ENCODE data around the gene MLLT1.

DNA sequence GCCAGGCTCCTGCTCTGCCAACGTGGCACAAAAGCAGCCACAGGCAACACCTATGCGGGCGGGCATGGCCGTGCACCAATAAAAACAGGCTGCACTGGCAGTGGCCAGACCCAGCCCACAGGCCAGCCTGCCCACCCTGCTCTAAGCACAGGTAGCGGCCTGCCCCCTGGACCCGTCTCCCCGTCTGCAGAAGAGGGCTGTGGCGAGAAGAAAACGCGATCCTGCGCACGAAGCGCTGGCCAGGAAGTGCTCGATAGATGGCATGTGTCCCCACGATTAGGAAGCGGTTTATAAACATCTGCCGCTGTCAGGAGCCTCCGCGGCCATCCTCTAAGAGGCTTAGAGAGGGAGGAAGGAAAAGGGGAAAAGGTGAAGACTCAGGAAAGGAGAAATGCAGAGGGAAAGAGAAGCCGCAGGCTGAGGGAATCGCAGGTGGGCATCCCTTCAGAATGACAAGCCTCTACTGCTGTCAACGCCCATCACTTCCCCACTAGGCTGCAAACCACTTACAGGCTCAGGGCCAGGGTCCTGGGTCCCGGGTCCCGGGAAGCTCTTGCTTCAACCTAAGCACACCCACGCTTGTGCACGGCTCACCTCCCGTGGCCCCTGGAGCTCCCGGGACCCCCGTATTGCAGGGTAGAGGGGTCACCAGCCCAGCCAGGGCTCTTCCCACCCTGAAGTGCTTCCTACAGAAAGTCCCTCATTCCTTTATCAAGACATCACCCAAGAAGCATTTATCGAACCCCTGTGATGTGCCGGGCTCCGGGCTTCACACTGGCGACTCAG, 10.5 kb downstream of the MLLT1 start:
- TF ChIP-seq CTCF (IDR thresholded peaks at IDR 0.05; ENCODE audit: insufficient read depth, low read length, poor library complexity, severe bottlenecking) (no peak), EZH2phosphoT487 (conservative IDR thresholded peaks at IDR 0.05; ENCODE audit: low read length) (no peak)
